H1 (cell line): ENCODE measurements around the gene LRRC27. TPM values are rescaled to one million over a fixed set of nuclear protein-coding genes. Genes with fewer than 3 reads are reported as not detected.

Source experiments
- EZH2 ChIP-seq: fragments of 200-600 bp; sonication (generic); IDR thresholded peaks from 2 replicates; pipeline ENCODE4 v1.7.1; 2012; ENCODE audit warnings: low read depth, mild to moderate bottlenecking, moderate library complexity, low read length, inconsistent platforms; ENCODE audit not compliant: severe bottlenecking
- RFX5 ChIP-seq: IDR thresholded peaks from 2 replicates; pipeline ENCODE4 v1.6.1; 2011; ENCODE audit warnings: low read depth, low read length, improper control_type of control experiment, borderline replicate concordance
- polyA plus RNA-seq, 7 experiments: library from polyadenylated mRNA; depleted of rRNA in 3 of 7; stranded (reverse) in 5 of 7; unstranded in 2 of 7; fragments of >200 nt in 5 of 7; fragments of 200-250 nt in 2 of 7; gene quantifications; 1 replicate in 5 of 7; 2 replicates in 1 of 7; 4 replicates in 1 of 7; pipeline versions ENCODE4 v1.2.1 to v1.2.3, GENCODE V29; 2011 to 2013; ENCODE audit warnings: missing spikeins in 2 of 7, mixed read lengths in 2 of 7
- total RNA-seq: library from RNA; stranded (reverse); fragmentation: NEBNext Ultra II Directional; extraction: Animal tissue kit (Norgen Biotek cat#: 25700); gene quantifications from 2 replicates; pipeline ENCODE4 v1.2.1, GENCODE V29; 2021

LRRC27 gene
- total and polyA plus RNA-seq, 2 of the 8 experiments (the other 6 are each of a cell fraction or from before 2014, with no cell fraction given): 1.2 to 3.8 TPM

DNA sequence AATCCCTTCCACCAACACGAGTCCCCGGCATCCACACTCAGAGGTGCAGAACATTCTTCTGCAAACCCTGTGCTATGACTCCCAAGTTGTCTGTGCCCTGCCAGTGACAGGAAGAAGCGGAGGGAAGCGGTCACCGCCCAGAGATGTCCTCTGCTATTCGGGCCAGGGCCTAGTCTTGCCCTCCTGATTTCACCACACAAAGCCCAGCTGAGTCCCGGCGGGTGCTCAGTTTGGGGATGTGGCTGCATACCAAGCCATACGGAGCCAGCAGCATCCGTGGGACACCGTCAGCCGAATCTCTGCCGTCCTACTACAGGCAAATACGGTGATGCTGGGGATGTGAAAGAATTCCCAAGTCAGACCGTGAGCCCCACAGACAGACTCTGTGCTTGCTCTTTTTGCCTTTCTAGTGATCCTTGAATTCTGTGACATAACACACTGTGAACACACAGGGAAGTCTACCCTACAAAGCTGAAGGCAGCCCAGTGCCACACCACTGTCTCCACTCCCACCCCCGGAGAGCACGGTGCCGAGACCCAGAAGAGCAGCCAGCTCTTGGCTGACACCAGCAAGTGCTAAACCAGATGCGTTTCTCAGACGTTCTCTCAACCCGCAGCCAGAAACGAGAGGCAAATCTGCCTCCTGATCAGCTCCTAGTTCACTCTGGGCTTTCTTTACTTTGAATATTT is 26.2 kb upstream of the LRRC27 start (continued):
- TF ChIP-seq EZH2 (no peak), RFX5 (no peak)
